Retinal pigment epithelial cell (primary cell): ENCODE data around the gene ADGRD1.
"Not testable (repeated sequence)": the region's sequence is repeated elsewhere in the genome, so short reads cannot be mapped to it uniquely, and the experiment has no call there.

Experiments
- DNase-seq: peaks from one replicate; pipeline ENCODE4 v3.0.0-alpha.2; 2010; ENCODE audit warnings: low read depth
- H3K4me3 ChIP-seq: 2 replicates; pipeline ENCODE4 v1.5.1; 2011; ENCODE audit warnings: mild to moderate bottlenecking, low read length, control low read depth, moderate library complexity
- TF ChIP-seq, protein P1 (sequence below): conservative IDR thresholded peaks from 2 replicates; pipeline ENCODE4 v1.5.1; 2011; ENCODE audit warnings: low read depth, low read length, control low read depth, inconsistent platforms

ADGRD1 gene

DNA sequence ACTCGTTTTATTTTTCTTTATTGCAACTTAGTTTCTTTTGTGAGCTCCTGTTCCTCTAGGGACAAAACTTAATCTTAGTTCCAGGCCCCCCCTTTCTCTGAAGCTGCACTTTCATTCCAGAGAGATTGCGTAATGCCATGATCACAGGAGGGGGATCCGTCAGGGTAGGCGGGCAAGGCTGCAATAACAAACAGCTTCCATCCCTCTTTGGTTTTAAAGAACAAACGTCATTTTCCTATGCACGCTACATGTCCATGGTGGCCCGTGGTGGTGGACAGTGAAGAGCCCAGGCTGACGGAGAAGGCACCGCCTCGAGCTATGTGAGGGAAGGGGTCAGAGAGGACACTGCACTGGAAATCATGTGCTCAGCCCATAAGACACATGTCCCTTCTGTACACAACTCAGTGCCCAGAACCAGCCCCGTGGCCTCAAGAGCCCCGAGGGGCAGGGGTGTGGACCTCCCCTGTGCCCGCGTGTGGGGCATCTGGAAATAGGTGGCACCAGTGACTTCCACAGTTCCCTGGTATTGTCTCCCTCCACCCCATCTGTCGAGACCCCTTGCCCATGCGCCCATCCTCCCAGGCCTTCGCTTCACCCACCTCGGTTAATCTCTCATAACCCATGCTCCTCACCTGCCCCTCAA is 161.4 kb downstream of the ADGRD1 start:
- H3K4me3 ChIP-seq = no peak overlapping the region
- DNase-seq = no peak
- TF ChIP-seq, protein P1, sequence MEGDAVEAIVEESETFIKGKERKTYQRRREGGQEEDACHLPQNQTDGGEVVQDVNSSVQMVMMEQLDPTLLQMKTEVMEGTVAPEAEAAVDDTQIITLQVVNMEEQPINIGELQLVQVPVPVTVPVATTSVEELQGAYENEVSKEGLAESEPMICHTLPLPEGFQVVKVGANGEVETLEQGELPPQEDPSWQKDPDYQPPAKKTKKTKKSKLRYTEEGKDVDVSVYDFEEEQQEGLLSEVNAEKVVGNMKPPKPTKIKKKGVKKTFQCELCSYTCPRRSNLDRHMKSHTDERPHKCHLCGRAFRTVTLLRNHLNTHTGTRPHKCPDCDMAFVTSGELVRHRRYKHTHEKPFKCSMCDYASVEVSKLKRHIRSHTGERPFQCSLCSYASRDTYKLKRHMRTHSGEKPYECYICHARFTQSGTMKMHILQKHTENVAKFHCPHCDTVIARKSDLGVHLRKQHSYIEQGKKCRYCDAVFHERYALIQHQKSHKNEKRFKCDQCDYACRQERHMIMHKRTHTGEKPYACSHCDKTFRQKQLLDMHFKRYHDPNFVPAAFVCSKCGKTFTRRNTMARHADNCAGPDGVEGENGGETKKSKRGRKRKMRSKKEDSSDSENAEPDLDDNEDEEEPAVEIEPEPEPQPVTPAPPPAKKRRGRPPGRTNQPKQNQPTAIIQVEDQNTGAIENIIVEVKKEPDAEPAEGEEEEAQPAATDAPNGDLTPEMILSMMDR = no peak

DNA sequence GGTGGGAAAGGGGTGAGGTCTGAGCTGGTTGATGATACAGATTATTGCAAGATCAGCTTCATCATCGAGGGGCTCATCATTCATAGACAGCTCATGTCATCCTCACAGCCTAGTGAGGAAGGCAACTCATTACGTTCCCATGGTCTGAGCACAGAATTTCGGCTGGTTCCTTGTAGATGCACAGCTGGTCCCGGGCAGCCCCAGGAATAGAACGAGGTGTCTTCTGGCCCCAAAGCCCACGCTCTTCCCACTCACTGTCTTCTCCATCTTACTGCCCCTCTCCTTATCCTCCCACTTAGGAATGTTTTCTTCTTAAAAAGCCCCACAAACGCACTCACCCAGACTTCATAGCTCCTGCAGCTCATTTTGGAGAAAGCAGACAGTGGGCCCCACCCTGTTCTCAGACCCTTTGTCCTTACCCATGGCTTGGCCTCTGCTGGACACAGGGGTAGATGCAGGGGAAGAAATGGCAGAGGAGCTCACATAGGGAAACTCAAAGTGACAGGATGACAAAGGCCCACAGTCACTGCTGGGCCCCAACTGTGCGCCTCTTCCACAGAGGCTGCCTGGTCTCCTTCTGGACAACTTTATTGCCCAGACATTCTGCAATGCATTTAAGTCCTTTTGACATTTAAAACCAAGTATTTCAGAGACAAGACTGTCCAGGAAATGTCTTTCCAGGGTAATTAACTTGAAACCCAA is 162.2 kb downstream of the ADGRD1 start:
- no peak for DNase-seq
- TF ChIP-seq, protein P1 = no peak
- no peak overlapping the region for H3K4me3 ChIP-seq

DNA sequence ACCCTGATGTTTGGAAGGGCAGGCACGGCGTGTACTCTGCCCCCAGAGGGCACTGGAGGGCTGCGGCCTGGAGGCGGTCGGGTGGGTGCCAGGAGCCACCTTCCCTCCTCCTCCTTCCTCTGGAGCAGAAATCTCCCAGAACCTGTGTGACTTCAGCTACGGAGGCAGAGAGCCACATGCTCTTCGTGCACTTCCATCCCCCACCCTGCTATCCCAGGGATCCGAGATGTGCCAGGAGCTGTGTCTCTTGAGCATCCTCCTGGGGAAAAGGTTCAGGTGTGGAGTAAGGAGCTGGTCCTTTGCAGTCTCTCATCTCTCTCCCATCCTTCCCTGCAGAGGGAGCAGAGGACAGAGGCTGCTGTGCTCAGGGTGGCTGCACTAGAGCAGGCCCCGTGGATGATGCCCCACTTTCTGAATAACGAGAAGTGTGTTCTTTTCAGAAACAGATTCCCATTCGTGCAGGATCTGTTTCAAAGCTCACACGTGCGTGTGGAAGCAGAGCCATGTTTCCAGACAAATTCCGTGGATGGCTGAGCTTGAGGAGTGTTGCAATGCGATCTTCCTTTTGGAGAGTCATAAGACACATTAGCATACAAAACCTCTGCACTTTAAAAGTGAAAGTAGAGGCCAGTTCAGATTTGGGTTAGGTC is 162.9 kb downstream of the ADGRD1 start:
- TF ChIP-seq, protein P1 = no peak
- no peak for DNase-seq
- no peak overlapping the region for H3K4me3 ChIP-seq

DNA sequence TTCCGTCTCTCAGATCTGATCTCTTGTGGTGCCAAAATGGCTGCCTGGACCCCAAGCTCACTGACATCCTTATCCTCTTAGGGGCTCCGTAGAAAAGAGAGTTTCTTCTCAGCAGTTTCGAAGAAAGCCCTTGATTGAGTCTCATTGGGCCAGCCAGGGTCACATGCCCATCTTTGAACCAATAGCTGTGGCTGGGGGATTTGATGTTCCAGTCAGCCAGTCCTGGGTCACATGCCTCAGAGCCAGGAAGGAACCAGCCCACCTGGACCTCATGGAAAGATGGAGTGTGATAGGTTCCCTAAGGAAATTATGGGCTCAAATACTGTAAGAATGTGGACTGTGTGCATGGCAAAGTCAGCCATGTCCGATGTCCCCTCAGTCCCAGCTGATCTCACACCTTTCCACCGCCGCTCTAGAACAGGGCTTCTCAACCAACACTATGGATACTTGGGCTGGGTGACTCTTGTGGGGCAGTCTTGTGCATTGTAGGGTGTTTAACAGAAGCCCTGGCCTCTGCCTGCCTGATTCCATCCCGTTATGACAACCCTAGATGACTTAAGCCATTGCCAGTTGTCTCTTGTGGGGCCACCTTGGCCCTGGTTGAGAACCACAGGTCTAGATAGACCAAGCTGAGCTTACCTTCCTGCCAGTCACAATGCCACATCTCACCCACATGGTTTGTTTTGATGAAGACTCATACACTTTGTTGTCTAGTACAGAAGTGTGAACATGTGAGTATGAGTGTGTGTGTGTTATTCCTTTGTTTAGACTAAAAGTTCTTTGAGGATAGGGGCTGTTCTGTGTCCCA is 163.9 kb downstream of the ADGRD1 start:
- no peak overlapping the region for H3K4me3 ChIP-seq
- TF ChIP-seq, protein P1 = no peak
- DNase-seq = no peak

DNA sequence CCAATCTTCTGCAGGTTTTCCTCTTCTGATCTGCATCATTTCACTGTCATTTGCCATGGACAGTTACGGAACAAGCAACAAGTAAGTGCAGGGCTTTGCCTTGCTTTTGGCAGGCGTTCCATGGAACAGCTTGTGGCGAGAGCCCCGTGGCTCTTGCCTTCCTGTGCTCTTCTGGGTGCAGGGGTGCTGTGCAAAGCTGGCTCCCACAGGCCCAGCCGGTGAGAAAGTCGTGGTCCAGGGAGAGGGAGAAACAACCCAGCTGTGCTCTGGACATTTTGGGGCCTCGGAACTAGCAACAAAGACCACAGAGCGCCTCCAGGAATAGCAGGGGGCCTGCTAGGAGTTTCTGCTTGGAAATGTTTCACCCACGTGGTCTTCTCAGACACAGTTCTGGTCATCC is 164.7 kb downstream of the ADGRD1 start:
- no peak overlapping the region for H3K4me3 ChIP-seq
- DNase-seq = no peak
- TF ChIP-seq, protein P1 = no peak

DNA sequence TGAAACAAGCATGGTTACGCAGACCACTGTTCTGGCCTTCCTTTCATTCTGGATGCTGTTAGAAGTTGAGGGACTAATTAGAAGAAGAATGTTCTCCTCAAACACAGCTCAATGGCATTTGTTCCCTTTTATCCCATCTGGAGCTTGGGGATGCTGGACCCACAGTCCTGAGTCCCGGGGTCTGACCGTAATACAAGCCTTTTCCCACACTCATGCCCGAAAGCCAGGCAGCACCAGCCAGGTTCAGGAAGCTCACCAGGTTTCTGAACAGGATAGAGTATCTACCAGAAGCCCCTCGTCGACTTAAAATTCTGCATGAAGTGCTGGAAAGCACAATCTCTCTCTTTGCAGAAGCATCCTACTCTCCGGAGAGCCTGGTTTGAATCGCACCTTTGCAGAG is 165.6 kb downstream of the ADGRD1 start:
- H3K4me3 ChIP-seq, DNase-seq: not testable (repeated sequence)

DNA sequence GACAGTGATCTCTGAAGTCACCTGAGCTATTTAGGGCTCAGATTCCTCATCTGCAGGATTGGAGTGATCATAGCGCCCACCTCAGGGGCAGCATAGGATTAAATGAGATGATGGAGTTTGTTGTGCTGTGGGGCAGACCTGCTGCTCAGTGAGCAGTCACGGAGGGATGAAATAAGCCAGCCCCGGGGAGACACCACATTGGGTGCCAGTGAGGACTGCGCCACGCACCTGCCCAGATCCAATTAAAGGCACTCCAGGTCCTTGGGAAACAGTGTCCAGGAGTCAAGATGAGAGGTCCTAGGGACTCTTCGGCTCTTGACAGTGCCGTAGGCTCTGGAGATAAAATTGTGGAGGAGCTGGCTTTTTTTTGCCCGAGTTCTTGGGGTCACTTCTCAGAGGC is 166.2 kb downstream of the ADGRD1 start:
- no peak for DNase-seq
- no peak overlapping the region for H3K4me3 ChIP-seq
- TF ChIP-seq, protein P1 = no peak
